Measurements from ENCODE around the gene CDH20. TPM values are rescaled to one million over a fixed set of nuclear protein-coding genes. Genes with fewer than 3 reads are reported as not detected.

Gene CDH20
- total RNA-seq = under 1 TPM in 1 of 4 donors, not detected in 3; 0.14 TPM

- no peak for DNase-seq
- WGBS, 2 donors (ENCODE audit: low coverage in 1 of 2) = 11% methylated on average over 31 of the region's 32 CpGs; no CpG with 5 or more reads in 1 of the 2 donors
- TF ChIP-seq CTCF (IDR thresholded peaks at IDR 0.05) (no peak), EP300 (IDR thresholded peaks at IDR 0.05; ENCODE audit: low read depth) (no peak)
- H3K27me3 ChIP-seq = peaks cover 47% of the 10 kb centered on the region
- H3K36me3 ChIP-seq = no peaks in the 10 kb centered on the region
- intact Hi-C loops (cut with DNase I; ENCODE audit: low total_unique reads) (no loop called here), in situ Hi-C loops (cut with MboI; ENCODE audit: low pct_ligation_motif_present in 1 of 4, low pct_unique_long_range_greater_than_20kb in 1 of 4, low sequenced_read_pairs in 3 of 4) (loop anchor here in 1 of 4 donors (25.0 kb wide), 1 partner anchor 179 kb away; no protein-coding TSS in a partner anchor)
- peak within 1 kb of the TSS in 2 of 4 donors; percentile 20 to 38 for H3K4me3 ChIP-seq
- H3K27ac ChIP-seq = no peak within 1 kb of the TSS
- H3K4me1 ChIP-seq = peaks cover 0 to 22% (median 11%) of the 10 kb centered on the region in 4 donors
- H3K9me3 ChIP-seq = no peaks in the 10 kb centered on the region
These were observed at the start of gene CDH20 for GRCh38 chr18:61333271-61333745. Gene CDH20 (plus strand): TSS chr18:61333430.

- Histone ChIP-seq H3K36me3 (no peaks in the 10 kb centered on the region), H3K9me3 (peaks cover 0 to 7% of the 10 kb centered on the region in 2 donors), H3K4me3 (no peak overlapping the region), H3K4me1 (peaks cover 0 to 10% (median 0%) of the 10 kb centered on the region in 4 donors), H3K27me3 (no peaks in the 10 kb centered on the region), H3K27ac (no peak overlapping the region)
- WGBS, 2 donors (ENCODE audit: low coverage in 1 of 2) = 44 to 60% methylated on average over 4 of the region's 4 CpGs
- intact Hi-C loops (cut with DNase I; ENCODE audit: low total_unique reads) (no loop called here), in situ Hi-C loops (cut with MboI; ENCODE audit: low pct_ligation_motif_present in 1 of 4, low pct_unique_long_range_greater_than_20kb in 1 of 4, low sequenced_read_pairs in 3 of 4) (no loop called here)
- TF ChIP-seq EP300 (IDR thresholded peaks at IDR 0.05; ENCODE audit: low read depth) (no peak), POLR2AphosphoS5 (IDR thresholded peaks at IDR 0.05) (no peak), CTCF (IDR thresholded peaks at IDR 0.05) (no peak), POLR2A (IDR thresholded peaks at IDR 0.05) (no peak)
- no peak for DNase-seq
These were observed 49.2 kb upstream of the CDH20 start for GRCh38 chr18:61284039-61284438.

- peaks cover 0 to 3% of the 10 kb centered on the region in 2 donors for H3K9me3 ChIP-seq
- no peaks in the 10 kb centered on the region for H3K36me3 ChIP-seq
- H3K27me3 ChIP-seq = no peaks in the 10 kb centered on the region
- intact Hi-C loops (cut with DNase I; ENCODE audit: low total_unique reads) = no loop called here
- DNase-seq = no peak
- no peak overlapping the region for H3K4me3 ChIP-seq
- peaks cover 0 to 10% (median 0%) of the 10 kb centered on the region in 4 donors for H3K4me1 ChIP-seq
- TF ChIP-seq CTCF (IDR thresholded peaks at IDR 0.05) (no peak), POLR2A (IDR thresholded peaks at IDR 0.05) (no peak), EP300 (IDR thresholded peaks at IDR 0.05; ENCODE audit: low read depth) (no peak)
- WGBS, 2 donors (ENCODE audit: low coverage in 1 of 2) = 71 to 77% methylated on average over 2 of the region's 2 CpGs
- no peak overlapping the region for H3K27ac ChIP-seq
- in situ Hi-C loops (cut with MboI; ENCODE audit: low pct_ligation_motif_present in 1 of 4, low pct_unique_long_range_greater_than_20kb in 1 of 4, low sequenced_read_pairs in 3 of 4) = no loop called here
These were observed 47.5 kb upstream of the CDH20 start for GRCh38 chr18:61285777-61286176.

GRCh38 chr18:61286867-61287266 is 46.4 kb upstream of the CDH20 start:
- intact Hi-C loops (cut with DNase I; ENCODE audit: low total_unique reads) (no loop called here), in situ Hi-C loops (cut with MboI; ENCODE audit: low pct_ligation_motif_present in 1 of 4, low pct_unique_long_range_greater_than_20kb in 1 of 4, low sequenced_read_pairs in 3 of 4) (no loop called here)
- Histone ChIP-seq H3K36me3 (no peaks in the 10 kb centered on the region), H3K27ac (no peak overlapping the region), H3K4me3 (no peak overlapping the region), H3K9me3 (no peaks in the 10 kb centered on the region), H3K27me3 (no peaks in the 10 kb centered on the region), H3K4me1 (peaks cover 0 to 10% (median 0%) of the 10 kb centered on the region in 4 donors)
- DNase-seq = no peak
- no peak for TF ChIP-seq CTCF (IDR thresholded peaks at IDR 0.05)
- TF ChIP-seq POLR2AphosphoS5 (IDR thresholded peaks at IDR 0.05) = no peak
- TF ChIP-seq POLR2A (IDR thresholded peaks at IDR 0.05) = no peak
- no peak for TF ChIP-seq EP300 (IDR thresholded peaks at IDR 0.05; ENCODE audit: low read depth)
- 60 to 78% methylated on average over 2 to 4 of the region's 4 CpGs for whole genome bisulfite sequencing, 2 donors (ENCODE audit: low coverage in 1 of 2)

All from transverse colon (tissue), 4 donors.